Measurements from ENCODE around the gene SGPP2. TPM values are rescaled to one million over a fixed set of nuclear protein-coding genes. Genes with fewer than 3 reads are reported as not detected.

The SGPP2 gene
- total and polyA plus RNA-seq, 12 donors, result 0.17 to 33.7 (median 12.4) TPM

DNA sequence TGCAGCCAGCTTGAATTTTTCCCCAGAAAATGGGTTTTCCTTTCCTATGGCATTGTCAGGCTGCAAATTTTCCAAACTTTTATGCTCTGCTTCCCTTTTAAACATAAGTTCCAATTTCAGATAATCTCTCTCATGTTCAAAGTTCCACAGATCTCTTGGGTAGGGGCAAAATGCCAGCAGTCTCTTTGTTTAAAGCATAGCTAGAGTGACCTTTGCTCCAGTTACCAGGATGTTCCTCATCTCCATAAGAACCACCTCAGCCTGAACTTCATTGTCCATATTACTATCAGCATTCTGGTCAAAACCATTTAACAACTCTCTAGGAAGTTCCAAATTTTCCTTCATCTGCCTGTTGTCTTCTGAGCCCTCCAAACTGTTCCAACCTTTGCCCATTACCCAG, 68.3 kb downstream of the SGPP2 start:
- no peak for TF ChIP-seq POLR2A (IDR thresholded peaks at IDR 0.05)
- TF ChIP-seq, protein P1, sequence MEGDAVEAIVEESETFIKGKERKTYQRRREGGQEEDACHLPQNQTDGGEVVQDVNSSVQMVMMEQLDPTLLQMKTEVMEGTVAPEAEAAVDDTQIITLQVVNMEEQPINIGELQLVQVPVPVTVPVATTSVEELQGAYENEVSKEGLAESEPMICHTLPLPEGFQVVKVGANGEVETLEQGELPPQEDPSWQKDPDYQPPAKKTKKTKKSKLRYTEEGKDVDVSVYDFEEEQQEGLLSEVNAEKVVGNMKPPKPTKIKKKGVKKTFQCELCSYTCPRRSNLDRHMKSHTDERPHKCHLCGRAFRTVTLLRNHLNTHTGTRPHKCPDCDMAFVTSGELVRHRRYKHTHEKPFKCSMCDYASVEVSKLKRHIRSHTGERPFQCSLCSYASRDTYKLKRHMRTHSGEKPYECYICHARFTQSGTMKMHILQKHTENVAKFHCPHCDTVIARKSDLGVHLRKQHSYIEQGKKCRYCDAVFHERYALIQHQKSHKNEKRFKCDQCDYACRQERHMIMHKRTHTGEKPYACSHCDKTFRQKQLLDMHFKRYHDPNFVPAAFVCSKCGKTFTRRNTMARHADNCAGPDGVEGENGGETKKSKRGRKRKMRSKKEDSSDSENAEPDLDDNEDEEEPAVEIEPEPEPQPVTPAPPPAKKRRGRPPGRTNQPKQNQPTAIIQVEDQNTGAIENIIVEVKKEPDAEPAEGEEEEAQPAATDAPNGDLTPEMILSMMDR (IDR thresholded peaks at IDR 0.05), result no peak
- DNase-seq, result no peak
- intact Hi-C loops (cut with DNase I), result no loop called here
- Histone ChIP-seq H3K9me3 (replicated peaks in 1 of 3) (no peaks in the 10 kb centered on the region), H3K27ac (no peak overlapping the region), H3K4me1 (replicated peaks in 1 of 2) (peaks cover 0 to 6% of the 10 kb centered on the region in 2 donors), H3K36me3 (replicated peaks in 1 of 2) (no peaks in the 10 kb centered on the region), H3K27me3 (no peaks in the 10 kb centered on the region), H3K4me3 (no peak overlapping the region)

DNA sequence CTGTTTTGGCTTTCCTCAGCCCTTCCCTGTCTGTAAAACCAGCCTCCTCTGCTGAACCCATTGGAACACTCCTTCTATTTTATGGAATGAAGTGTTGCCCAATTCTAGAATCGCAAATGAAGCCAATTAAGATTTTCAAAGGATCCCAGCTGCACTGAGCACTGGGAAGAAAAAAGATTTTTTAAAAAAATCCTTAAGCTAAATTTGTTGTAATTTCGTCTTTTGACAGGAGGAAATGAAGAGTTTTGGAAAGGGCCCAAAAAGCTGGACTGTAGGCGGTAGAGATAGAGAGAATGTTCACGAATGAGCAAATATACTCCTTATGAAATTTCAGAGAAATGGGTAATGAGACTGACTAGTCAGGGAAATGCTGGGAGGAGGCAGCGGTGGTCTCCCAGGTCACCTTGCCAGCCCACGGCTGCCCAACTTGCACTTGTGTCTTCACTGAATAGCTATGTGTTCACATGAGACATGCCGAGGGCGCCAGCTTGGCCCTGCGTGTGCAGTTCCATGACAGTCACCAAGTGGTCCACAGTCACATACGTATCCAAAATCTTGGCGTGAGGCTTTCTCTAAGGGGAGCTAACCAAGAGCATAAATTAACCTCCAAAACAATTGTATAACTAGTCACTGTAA, 69.9 kb downstream of the SGPP2 start:
- DNase-seq, result no peak
- no peak for TF ChIP-seq POLR2A (IDR thresholded peaks at IDR 0.05)
- TF ChIP-seq, protein P1 (IDR thresholded peaks at IDR 0.05), result no peak
- peak overlapping the region in 1 of 5 donors; percentile 17 for H3K27ac ChIP-seq

DNA sequence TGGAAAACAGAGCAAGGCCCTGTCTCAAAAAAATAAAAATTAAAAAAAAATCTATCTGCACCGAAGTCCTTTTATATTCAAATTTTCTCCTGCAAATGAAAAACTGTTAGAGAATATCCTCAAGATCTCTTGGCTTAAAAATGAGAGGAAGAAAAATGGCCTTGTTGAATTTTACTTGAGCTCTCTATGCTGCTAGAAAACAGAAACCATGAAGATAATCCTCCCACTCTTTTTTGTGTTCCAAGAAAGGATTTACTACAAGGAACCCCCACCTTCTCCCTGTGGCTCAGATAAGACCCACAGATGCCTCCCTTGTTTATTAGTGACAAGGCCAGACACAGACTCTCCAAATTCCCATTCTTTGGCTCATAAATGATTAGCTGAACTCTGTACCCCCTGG, 71.0 kb downstream of the SGPP2 start:
- H3K4me1 ChIP-seq (replicated peaks in 1 of 2), result peaks cover 0 to 6% of the 10 kb centered on the region in 2 donors
- H3K36me3 ChIP-seq (replicated peaks in 1 of 2), result no peaks in the 10 kb centered on the region
- DNase-seq, result no peak
- WGBS, 4 donors, result 66 to 77% (median 67%) methylated on average over 1 of the region's 1 CpG
- H3K27ac ChIP-seq, result no peak overlapping the region
- TF ChIP-seq, protein P1 (IDR thresholded peaks at IDR 0.05), result no peak
- TF ChIP-seq POLR2A (IDR thresholded peaks at IDR 0.05), result no peak
- H3K4me3 ChIP-seq, result no peak overlapping the region
- H3K27me3 ChIP-seq, result no peaks in the 10 kb centered on the region
- H3K9me3 ChIP-seq (replicated peaks in 1 of 3), result no peaks in the 10 kb centered on the region
- intact Hi-C loops (cut with DNase I), result no loop called here

More for the DNA sequence above, 69.9 kb downstream of the SGPP2 start:
- 75 to 85% (median 83%) methylated on average over 11 of the region's 11 CpGs for WGBS, 4 donors
- H3K27me3 ChIP-seq, result no peaks in the 10 kb centered on the region
- no peaks in the 10 kb centered on the region for H3K9me3 ChIP-seq (replicated peaks in 1 of 3)
- intact Hi-C loops (cut with DNase I), result no loop called here
- no peaks in the 10 kb centered on the region for H3K36me3 ChIP-seq (replicated peaks in 1 of 2)
- peaks cover 0 to 6% of the 10 kb centered on the region in 2 donors for H3K4me1 ChIP-seq (replicated peaks in 1 of 2)
- H3K4me3 ChIP-seq, result no peak overlapping the region

DNA sequence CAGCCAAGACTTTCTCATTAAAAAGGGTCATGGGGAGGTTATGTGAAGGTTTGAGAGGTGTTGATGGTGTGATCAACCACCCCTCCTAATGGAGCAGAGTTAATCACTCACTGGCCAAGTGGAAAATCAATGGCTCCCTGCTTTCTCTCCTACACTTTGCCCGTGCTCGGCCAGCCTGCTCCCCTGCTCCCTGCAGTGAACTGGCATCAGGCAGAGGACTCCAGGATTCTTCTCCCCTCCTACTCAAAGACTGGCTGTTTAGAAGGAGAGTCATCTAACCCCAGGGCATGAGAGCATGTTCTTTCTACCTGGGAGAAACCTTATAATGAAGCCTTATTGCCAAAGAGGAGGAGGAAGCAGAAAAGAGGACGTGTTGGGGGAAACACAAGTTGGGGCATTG, 74.9 kb downstream of the SGPP2 start:
- Histone ChIP-seq H3K9me3 (replicated peaks in 1 of 3) (no peaks in the 10 kb centered on the region), H3K27ac (no peak overlapping the region), H3K4me1 (replicated peaks in 1 of 2) (no peaks in the 10 kb centered on the region), H3K36me3 (replicated peaks in 1 of 2) (no peaks in the 10 kb centered on the region), H3K27me3 (no peaks in the 10 kb centered on the region), H3K4me3 (no peak overlapping the region)
- TF ChIP-seq POLR2A (IDR thresholded peaks at IDR 0.05), result no peak
- TF ChIP-seq, protein P1 (IDR thresholded peaks at IDR 0.05), result no peak
- DNase-seq, result no peak
- 70 to 86% (median 81%) methylated on average over 3 of the region's 3 CpGs for WGBS, 4 donors
- intact Hi-C loops (cut with DNase I), result no loop called here

Data from adrenal gland (tissue), 12 donors.